ENCODE results near the gene GPR39. TPM values are rescaled to one million over a fixed set of nuclear protein-coding genes. Genes with fewer than 3 reads are reported as not detected.

The GPR39 gene
- total and polyA plus RNA-seq, 12 donors = 0.10 to 0.28 (median 0.17) TPM; not detected in 7

DNA sequence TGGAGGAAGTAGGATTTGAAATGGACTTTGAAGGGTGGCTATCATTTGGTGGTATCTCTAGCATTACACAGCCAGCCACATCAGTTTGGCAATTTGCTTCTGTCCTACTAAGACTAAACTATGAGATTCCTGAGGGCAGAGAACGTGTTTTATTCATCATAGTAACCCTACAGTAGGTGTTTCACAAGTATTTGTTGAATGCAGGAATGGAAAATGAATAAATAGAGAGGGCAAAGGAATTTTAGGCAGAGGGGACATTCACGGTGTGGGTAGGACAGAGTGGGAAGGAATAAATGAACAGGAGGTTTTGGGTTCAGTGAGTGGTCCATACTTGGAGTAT is 15.7 kb upstream of the GPR39 start:
- no peak for DNase-seq

DNA sequence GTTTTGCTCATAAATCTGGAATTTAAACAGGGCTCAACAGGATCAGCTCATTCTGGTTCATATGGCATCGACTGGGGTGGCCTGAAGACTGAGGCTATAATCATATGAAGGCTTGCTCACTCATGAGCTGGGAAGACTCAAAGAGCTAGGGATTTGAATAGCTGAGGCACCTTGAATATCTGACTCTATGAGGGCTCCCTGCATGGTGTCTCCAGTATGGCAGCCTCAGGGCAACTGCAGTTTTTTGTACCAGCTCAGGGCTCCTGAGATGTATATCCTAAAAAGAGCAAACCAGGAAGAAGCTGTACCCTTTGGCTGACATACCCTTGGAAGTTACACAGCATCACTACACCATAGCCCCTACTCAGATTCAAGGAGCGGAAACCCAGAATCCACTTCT is 15.3 kb upstream of the GPR39 start:
- WGBS, 4 donors = 83 to 92% (median 87%) methylated on average over 2 of the region's 2 CpGs

More for the DNA sequence above, 15.7 kb upstream of the GPR39 start:
- Histone ChIP-seq H3K4me3 (no peak overlapping the region), H3K36me3 (replicated peaks in 1 of 2) (no peaks in the 10 kb centered on the region), H3K27ac (no peak overlapping the region), H3K27me3 (peaks cover 3% of the 10 kb centered on the region), H3K9me3 (replicated peaks in 1 of 3) (peaks cover 0 to 2% (median 0%) of the 10 kb centered on the region in 3 donors), H3K4me1 (replicated peaks in 1 of 2) (no peaks in the 10 kb centered on the region)
- 61 to 77% (median 66%) methylated on average over 2 of the region's 2 CpGs for WGBS, 4 donors
- intact Hi-C loops (cut with DNase I) = no loop called here
- TF ChIP-seq POLR2A (IDR thresholded peaks at IDR 0.05) (no peak), CTCF (IDR thresholded peaks at IDR 0.05) (no peak)

GRCh38 chr2:132403146-132403545 is 13.5 kb upstream of the GPR39 start:
- WGBS, 4 donors = 47 to 59% (median 56%) methylated on average over 4 of the region's 4 CpGs
- Histone ChIP-seq H3K9me3 (replicated peaks in 1 of 3) (peaks cover 0 to 3% (median 0%) of the 10 kb centered on the region in 3 donors), H3K27ac (no peak overlapping the region), H3K27me3 (peaks cover 3% of the 10 kb centered on the region), H3K4me3 (no peak overlapping the region), H3K36me3 (replicated peaks in 1 of 2) (no peaks in the 10 kb centered on the region), H3K4me1 (replicated peaks in 1 of 2) (no peaks in the 10 kb centered on the region)
- intact Hi-C loops (cut with DNase I) = no loop called here
- DNase-seq = no peak
- TF ChIP-seq POLR2A (IDR thresholded peaks at IDR 0.05) = no peak
- TF ChIP-seq CTCF (IDR thresholded peaks at IDR 0.05) = no peak

More for the DNA sequence above, 15.3 kb upstream of the GPR39 start:
- no peak for DNase-seq
- intact Hi-C loops (cut with DNase I) = no loop called here
- H3K27me3 ChIP-seq = peaks cover 3% of the 10 kb centered on the region
- H3K4me3 ChIP-seq = no peak overlapping the region
- H3K9me3 ChIP-seq (replicated peaks in 1 of 3) = peaks cover 0 to 3% (median 0%) of the 10 kb centered on the region in 3 donors
- no peak for TF ChIP-seq CTCF (IDR thresholded peaks at IDR 0.05)
- no peak for TF ChIP-seq POLR2A (IDR thresholded peaks at IDR 0.05)
- H3K36me3 ChIP-seq (replicated peaks in 1 of 2) = no peaks in the 10 kb centered on the region
- no peaks in the 10 kb centered on the region for H3K4me1 ChIP-seq (replicated peaks in 1 of 2)
- H3K27ac ChIP-seq = no peak overlapping the region

- no peak for TF ChIP-seq CTCF (IDR thresholded peaks at IDR 0.05)
- TF ChIP-seq POLR2A (IDR thresholded peaks at IDR 0.05) = no peak
- Histone ChIP-seq H3K9me3 (replicated peaks in 1 of 3) (peaks cover 0 to 3% (median 0%) of the 10 kb centered on the region in 3 donors), H3K4me3 (no peak overlapping the region), H3K27me3 (no peaks in the 10 kb centered on the region), H3K36me3 (replicated peaks in 1 of 2) (no peaks in the 10 kb centered on the region), H3K4me1 (replicated peaks in 1 of 2) (no peaks in the 10 kb centered on the region), H3K27ac (no peak overlapping the region)
- intact Hi-C loops (cut with DNase I) = no loop called here
- WGBS, 4 donors = 82 to 87% (median 85%) methylated on average over 8 of the region's 8 CpGs
- no peak for DNase-seq
Observed at GRCh38 chr2:132404056-132404455, 12.5 kb upstream of the GPR39 start.

Data from adrenal gland (tissue), 12 donors.